ENCODE data around the gene CPLX3. TPM values are rescaled to one million over a fixed set of nuclear protein-coding genes. Genes with fewer than 3 reads are reported as not detected.

The CPLX3 gene
- polyA plus RNA-seq, 3 donors, result not detected

GRCh38 chr15:74788042-74788682, 38.3 kb upstream of the CPLX3 start:
- DNase-seq (ENCODE audit: low read depth in 3 of 3, low spot score in 2 of 3), result no peak

GRCh38 chr15:74788683-74789151, 37.7 kb upstream of the CPLX3 start:
- DNase-seq (ENCODE audit: low read depth in 3 of 3, low spot score in 2 of 3), result no peak

GRCh38 chr15:74789171-74789631, 37.2 kb upstream of the CPLX3 start:
- no peak for DNase-seq (ENCODE audit: low read depth in 3 of 3, low spot score in 2 of 3)

GRCh38 chr15:74789741-74790079, 36.7 kb upstream of the CPLX3 start:
- no peak for DNase-seq (ENCODE audit: low read depth in 3 of 3, low spot score in 2 of 3)

GRCh38 chr15:74790080-74790916, 36.1 kb upstream of the CPLX3 start:
- DNase-seq (ENCODE audit: low read depth in 3 of 3, low spot score in 2 of 3), result no peak

- no peak for DNase-seq (ENCODE audit: low read depth in 3 of 3, low spot score in 2 of 3)
Observed at GRCh38 chr15:74791007-74791406, 35.4 kb upstream of the CPLX3 start.

GRCh38 chr15:74791667-74792066, 34.8 kb upstream of the CPLX3 start:
- no peak for DNase-seq (ENCODE audit: low read depth in 3 of 3, low spot score in 2 of 3)

GRCh38 chr15:74792227-74793016, 34.0 kb upstream of the CPLX3 start:
- no peak for DNase-seq (ENCODE audit: low read depth in 3 of 3, low spot score in 2 of 3)

GRCh38 chr15:74793135-74794028, 33.0 kb upstream of the CPLX3 start:
- DNase-seq (ENCODE audit: low read depth in 3 of 3, low spot score in 2 of 3), result no peak

GRCh38 chr15:74794248-74794969, 32.0 kb upstream of the CPLX3 start:
- DNase-seq (ENCODE audit: low read depth in 3 of 3, low spot score in 2 of 3), result no peak

- no peak for DNase-seq (ENCODE audit: low read depth in 3 of 3, low spot score in 2 of 3)
Observed at GRCh38 chr15:74794970-74795349, 31.5 kb upstream of the CPLX3 start.

GRCh38 chr15:74795966-74796625, 30.3 kb upstream of the CPLX3 start:
- DNase-seq (ENCODE audit: low read depth in 3 of 3, low spot score in 2 of 3), result no peak

GRCh38 chr15:74798388-74799254, 27.8 kb upstream of the CPLX3 start:
- no peak for DNase-seq (ENCODE audit: low read depth in 3 of 3, low spot score in 2 of 3)

GRCh38 chr15:74799255-74799855, 27.1 kb upstream of the CPLX3 start:
- no peak for DNase-seq (ENCODE audit: low read depth in 3 of 3, low spot score in 2 of 3)

GRCh38 chr15:74799856-74800558, 26.4 kb upstream of the CPLX3 start:
- DNase-seq (ENCODE audit: low read depth in 3 of 3, low spot score in 2 of 3), result no peak

- no peak for DNase-seq (ENCODE audit: low read depth in 3 of 3, low spot score in 2 of 3)
Observed at GRCh38 chr15:74800559-74801094, 25.8 kb upstream of the CPLX3 start.

Measured in right renal cortex interstitium (tissue), 3 donors.